H1 (cell line): ENCODE results near the gene IKZF3. TPM values are rescaled to one million over a fixed set of nuclear protein-coding genes. Genes with fewer than 3 reads are reported as not detected.

Experiments used
- CTCF ChIA-PET: fragments of 300-600 bp; sonication (Branson Sonifier 250); formaldehyde crosslinking; loops from one replicate; lab custom pipeline; 2021; ENCODE audit not compliant: partially characterized antibody; lab: Charles Lee
- POLR2A ChIA-PET: fragments of 300-600 bp; sonication (Branson Sonifier 250); formaldehyde crosslinking; loops from one replicate; lab custom pipeline; 2021; ENCODE audit warnings: inconsistent platforms; ENCODE audit not compliant: partially characterized antibody; lab: Charles Lee
- DNase-seq, 2 experiments: peaks; one replicate each; pipeline versions ENCODE4 v3.0.0 to v3.0.0-alpha.2; 2010 to 2022; ENCODE audit warnings: low spot score in 2 of 2, low read depth in 1 of 2, mixed read lengths in 1 of 2
- FAIRE-seq: peaks from 2 replicates; lab custom pipeline; 2011; peaks lifted over from hg19 to GRCh38; lab: Jason Lieb, UNC
- H2AFZ ChIP-seq: 2 replicates; pipeline ENCODE4 v1.8.1; 2012; ENCODE audit warnings: low read length, inconsistent platforms
- H2AK5ac ChIP-seq: 2 replicates; pipeline ENCODE4 v1.6.1; 2013; ENCODE audit warnings: low read depth, low read length
- H2BK120ac ChIP-seq: replicated peaks from 2 replicates; pipeline ENCODE3; 2013; ENCODE audit warnings: low read depth, low read length, inconsistent platforms
- H2BK12ac ChIP-seq: 2 replicates; pipeline ENCODE4 v1.6.1; 2013; ENCODE audit warnings: low read depth, low read length
- H2BK15ac ChIP-seq: 2 replicates; pipeline ENCODE4 v1.6.1; 2013; ENCODE audit warnings: low read length
- H2BK20ac ChIP-seq: 2 replicates; pipeline ENCODE4 v1.6.1; 2013; ENCODE audit warnings: low read length
- H2BK5ac ChIP-seq: 2 replicates; pipeline ENCODE4 v1.6.1; 2013; ENCODE audit warnings: low read depth, low read length
- H3K14ac ChIP-seq: 2 replicates; pipeline ENCODE4 v1.6.1; 2013; ENCODE audit warnings: inconsistent platforms; ENCODE audit not compliant: insufficient read length
- H3K18ac ChIP-seq: 2 replicates; pipeline ENCODE4 v1.6.1; 2013; ENCODE audit warnings: low read length; ENCODE audit errors: extremely low read depth
- H3K23ac ChIP-seq: 2 replicates; pipeline ENCODE4 v1.6.1; 2013; ENCODE audit warnings: inconsistent platforms; ENCODE audit not compliant: insufficient read length
- H3K23me2 ChIP-seq: 2 replicates; pipeline ENCODE4 v1.6.1; 2013; ENCODE audit warnings: low read depth, low read length
- H3K27ac ChIP-seq: 2 replicates; pipeline ENCODE4 v1.6.1; 2011; ENCODE audit warnings: low read depth, low read length, inconsistent platforms
- H3K27me3 ChIP-seq, 4 experiments: replicated peaks in 1 of 4; 1 replicate in 1 of 4; 2 replicates in 3 of 4; pipeline versions ENCODE4 v1.6.1 to v1.8.1; 2011 to 2013; ENCODE audit warnings: low read length in 3 of 4, mild to moderate bottlenecking in 3 of 4, inconsistent platforms in 2 of 4, mixed read lengths in 2 of 4, moderate library complexity in 1 of 4; ENCODE audit not compliant: control insufficient read depth in 3 of 4, insufficient read depth in 3 of 4; ENCODE audit errors: extremely low read depth in 1 of 4
- H3K36me3 ChIP-seq, 4 experiments: 2 replicates each; pipeline versions ENCODE4 v1.6.1 to v1.8.1; 2011 to 2013; ENCODE audit warnings: mild to moderate bottlenecking in 4 of 4, low read length in 3 of 4, moderate library complexity in 2 of 4, control low read depth in 1 of 4, inconsistent platforms in 1 of 4; ENCODE audit not compliant: insufficient read depth in 4 of 4, control insufficient read depth in 2 of 4
- H3K4ac ChIP-seq: replicated peaks from 2 replicates; pipeline ENCODE3; 2013; ENCODE audit warnings: low read length, low read depth, mixed read lengths, inconsistent platforms; ENCODE audit not compliant: insufficient read length
- H3K4me1 ChIP-seq, 4 experiments: replicated peaks in 1 of 4; 1 replicate in 1 of 4; 2 replicates in 3 of 4; pipeline versions ENCODE4 v1.6.1 to v1.8.1; 2011 to 2013; ENCODE audit warnings: low read length in 3 of 4, inconsistent platforms in 2 of 4, mixed read lengths in 1 of 4; ENCODE audit not compliant: insufficient read depth in 4 of 4, control insufficient read depth in 3 of 4
- H3K4me2 ChIP-seq, 2 experiments: 2 replicates each; pipeline versions ENCODE4 v1.6.1 to v1.8.1; 2011 to 2013; ENCODE audit warnings: low read depth in 2 of 2, low read length in 2 of 2, control low read depth in 1 of 2, inconsistent platforms in 1 of 2, mild to moderate bottlenecking in 1 of 2; ENCODE audit not compliant: insufficient read depth in 1 of 2
- H3K4me3 ChIP-seq, 4 experiments: fragments of 200-600, 300-600 bp in 1 of 4; sonication (generic), shearing (Covaris generic), sonication (Bioruptor Twin) in 1 of 4; 2 replicates each; pipeline versions ENCODE4 v1.5.1 to v1.8.1; 2011 to 2016; ENCODE audit warnings: low read length in 4 of 4, low read depth in 3 of 4, control low read depth in 2 of 4, inconsistent platforms in 2 of 4, mild to moderate bottlenecking in 2 of 4, mixed read lengths in 1 of 4, moderate library complexity in 1 of 4; ENCODE audit not compliant: insufficient read depth in 2 of 4; ENCODE audit errors: extremely low read depth in 1 of 4
- H3K56ac ChIP-seq: replicated peaks from 2 replicates; pipeline ENCODE3; 2013; ENCODE audit warnings: low read depth, mild to moderate bottlenecking, mixed read lengths, low read length, inconsistent platforms; ENCODE audit not compliant: insufficient read length
- H3K79me1 ChIP-seq: 2 replicates; pipeline ENCODE4 v1.6.1; 2013; ENCODE audit warnings: low read depth, low read length, control low read depth
- H3K79me2 ChIP-seq, 2 experiments: 2 replicates each; pipeline versions ENCODE4 v1.6.1 to v1.8.1; 2012 to 2013; ENCODE audit warnings: low read length in 2 of 2, mild to moderate bottlenecking in 2 of 2, inconsistent platforms in 1 of 2; ENCODE audit not compliant: insufficient read depth in 2 of 2, control insufficient read depth in 1 of 2
- H3K9ac ChIP-seq, 4 experiments: replicated peaks in 1 of 4; 1 replicate in 1 of 4; 2 replicates in 3 of 4; pipeline versions ENCODE4 v1.6.1 to v1.8.1; 2011 to 2013; ENCODE audit warnings: low read depth in 3 of 4, low read length in 3 of 4, control low read depth in 2 of 4, mild to moderate bottlenecking in 2 of 4, moderate library complexity in 2 of 4, inconsistent platforms in 1 of 4; ENCODE audit errors: extremely low read depth in 1 of 4
- H3K9me3 ChIP-seq, 2 experiments: 2 replicates each; pipeline versions ENCODE4 v1.6.1 to v1.8.1; 2012 to 2013; ENCODE audit warnings: mild to moderate bottlenecking in 2 of 2, moderate library complexity in 2 of 2, control low read depth in 1 of 2, inconsistent platforms in 1 of 2, low read depth in 1 of 2, low read length in 1 of 2, mixed read lengths in 1 of 2; ENCODE audit not compliant: insufficient read depth in 2 of 2
- H4K20me1 ChIP-seq, 2 experiments: replicated peaks in 1 of 2; 2 replicates each; pipeline versions ENCODE3 to v1.8.1; 2011 to 2013; ENCODE audit warnings: inconsistent platforms in 2 of 2, low read length in 2 of 2, mild to moderate bottlenecking in 1 of 2; ENCODE audit not compliant: insufficient read depth in 2 of 2, control insufficient read depth in 1 of 2
- H4K5ac ChIP-seq: 2 replicates; pipeline ENCODE4 v1.6.1; 2013; ENCODE audit warnings: low read length, low read depth, mixed read lengths, inconsistent platforms; ENCODE audit not compliant: insufficient read length
- H4K8ac ChIP-seq: 2 replicates; pipeline ENCODE4 v1.8.0; 2013; ENCODE audit warnings: mild to moderate bottlenecking, moderate library complexity, low read length, inconsistent platforms; ENCODE audit not compliant: insufficient read depth; ENCODE audit errors: extremely low read depth
- H4K91ac ChIP-seq: replicated peaks from 2 replicates; pipeline ENCODE3; 2013; ENCODE audit warnings: low read length, mixed read lengths, inconsistent platforms; ENCODE audit not compliant: insufficient read length
- ASH2L ChIP-seq: fragments of 200-600, 300-600 bp; sonication (generic); IDR thresholded peaks from one replicate; pipeline ENCODE4 v1.7.1; 2017; ENCODE audit warnings: low read length
- BRCA1 ChIP-seq: IDR thresholded peaks from 2 replicates; pipeline ENCODE4 v1.6.1; 2012; ENCODE audit warnings: low read depth, low read length, improper control_type of control experiment
- CEBPB ChIP-seq: IDR thresholded peaks from 2 replicates; pipeline ENCODE4 v1.6.1; 2012; ENCODE audit warnings: low read depth, low read length
- EZH2 ChIP-seq: fragments of 200-600 bp; sonication (generic); IDR thresholded peaks from 2 replicates; pipeline ENCODE4 v1.7.1; 2012; ENCODE audit warnings: low read depth, mild to moderate bottlenecking, moderate library complexity, low read length, inconsistent platforms; ENCODE audit not compliant: severe bottlenecking
- HDAC6 ChIP-seq: IDR thresholded peaks from one replicate; pipeline ENCODE4 v1.7.1; 2012; ENCODE audit warnings: low read depth, mild to moderate bottlenecking, inconsistent platforms, low read length, moderate library complexity
- JUN ChIP-seq: IDR thresholded peaks from 2 replicates; pipeline ENCODE4 v1.6.1; 2011; ENCODE audit warnings: low read depth, mild to moderate bottlenecking, improper control_type of control experiment, low read length
- JUND ChIP-seq: IDR thresholded peaks from 2 replicates; pipeline ENCODE4 v1.6.1; 2011; ENCODE audit warnings: mild to moderate bottlenecking, improper control_type of control experiment, low read length
- KDM1A ChIP-seq: fragments of 200-600, 300-600 bp; sonication (generic); IDR thresholded peaks from 2 replicates; pipeline ENCODE4 v1.7.1; 2016; ENCODE audit warnings: mild to moderate bottlenecking, low read length, borderline replicate concordance
- KDM5A ChIP-seq: fragments of 200-600 bp; IDR thresholded peaks from 2 replicates; pipeline ENCODE4 v1.7.1; 2012; ENCODE audit warnings: mild to moderate bottlenecking, low read length, inconsistent platforms, mixed read lengths
- NRF1 ChIP-seq: IDR thresholded peaks from 2 replicates; pipeline ENCODE4 v1.6.1; 2011; ENCODE audit warnings: mild to moderate bottlenecking, low read depth, low read length, improper control_type of control experiment
- RBBP5 ChIP-seq: IDR thresholded peaks from 2 replicates; pipeline ENCODE4 v1.7.1; 2012; ENCODE audit warnings: low read depth, mild to moderate bottlenecking, inconsistent platforms, low read length, moderate library complexity, borderline replicate concordance
- SAP30 ChIP-seq: fragments of 300-600 bp; sonication (generic); IDR thresholded peaks from 2 replicates; pipeline ENCODE4 v1.7.1; 2012; ENCODE audit warnings: low read length, moderate library complexity, mild to moderate bottlenecking, inconsistent platforms; ENCODE audit not compliant: insufficient read depth, insufficient replicate concordance
- SP1 ChIP-seq: IDR thresholded peaks from 2 replicates; pipeline ENCODE4 v1.6.1; 2011; ENCODE audit warnings: low read depth, low read length
- TCF12 ChIP-seq: IDR thresholded peaks from 2 replicates; pipeline ENCODE4 v1.6.1; 2011; ENCODE audit warnings: low read depth, mild to moderate bottlenecking, low read length
- WGBS, 2 experiments: shearing (Covaris generic) in 1 of 2; methylation state at CpG; one replicate each; pipeline versions ENCODE4 v1.1.6 to v1.1.7; 2013 to 2015; ENCODE audit warnings: low lambda C conversion rate in 2 of 2, mixed read lengths in 2 of 2, inconsistent platforms in 1 of 2, low coverage in 1 of 2, missing lambda C conversion rate in 1 of 2; ENCODE audit not compliant: insufficient replicate concordance in 2 of 2, insufficient coverage in 1 of 2, insufficient read length in 1 of 2; ENCODE audit errors: extremely low coverage in 1 of 2, missing lambda C conversion rate in 1 of 2; 5-methylcytosine and 5-hydroxymethylcytosine counted together
- polyA plus RNA-seq, 7 experiments: library from polyadenylated mRNA; depleted of rRNA in 3 of 7; stranded (reverse) in 5 of 7; unstranded in 2 of 7; fragments of >200 nt in 5 of 7; fragments of 200-250 nt in 2 of 7; gene quantifications; 1 replicate in 5 of 7; 2 replicates in 1 of 7; 4 replicates in 1 of 7; pipeline versions ENCODE4 v1.2.1 to v1.2.3, GENCODE V29; 2011 to 2013; ENCODE audit warnings: missing spikeins in 2 of 7, mixed read lengths in 2 of 7
- total RNA-seq: library from RNA; stranded (reverse); fragmentation: NEBNext Ultra II Directional; extraction: Animal tissue kit (Norgen Biotek cat#: 25700); gene quantifications from 2 replicates; pipeline ENCODE4 v1.2.1, GENCODE V29; 2021
- TF ChIP-seq, protein P1 (sequence below): IDR thresholded peaks from 2 replicates; pipeline ENCODE4 v1.6.1; 2011; ENCODE audit warnings: low read depth, mild to moderate bottlenecking, low read length; ENCODE audit not compliant: insufficient read depth

Gene IKZF3
- total and polyA plus RNA-seq, 2 of the 8 experiments (the other 6 are each of a cell fraction or from before 2014, with no cell fraction given): 0.23 to 0.56 TPM

DNA sequence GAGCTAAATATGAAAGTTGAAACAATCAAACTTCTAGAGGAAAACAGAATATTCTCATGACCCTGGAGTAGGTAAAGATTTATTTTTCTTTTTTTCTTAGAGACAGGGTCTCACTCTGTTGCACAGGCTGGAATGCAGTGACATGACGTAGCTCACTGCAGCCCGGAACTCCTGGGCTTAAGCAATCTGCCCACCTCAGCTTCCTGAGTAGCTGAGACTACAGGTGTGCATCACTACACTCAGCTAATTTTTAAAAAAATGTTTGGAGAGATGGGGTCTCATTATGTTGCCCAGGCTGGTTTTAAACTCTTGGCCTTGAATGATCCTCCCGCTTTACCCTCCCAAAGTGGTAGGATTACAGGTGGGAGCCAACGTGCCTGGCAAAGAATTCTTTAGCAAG is 15.5 kb downstream of the IKZF3 start:
- CTCF ChIA-PET: interaction anchor here (0.9 to 1.4 kb wide), 2 partner anchors 13 to 25 kb away, joined by 3 to 5 read pairs; no protein-coding TSS in a partner anchor
- no peak overlapping the region for H3K14ac ChIP-seq
- H3K18ac ChIP-seq: no peak overlapping the region
- no peak overlapping the region for H3K4me3 ChIP-seq
- H3K4me2 ChIP-seq: no peak overlapping the region
- H3K27me3 ChIP-seq: no peaks in the 10 kb centered on the region
- H4K91ac ChIP-seq: no peak overlapping the region
- no peak overlapping the region for H3K27ac ChIP-seq
- no peak overlapping the region for H2BK15ac ChIP-seq
- no peak for FAIRE-seq
- no peaks in the 10 kb centered on the region for H3K79me2 ChIP-seq
- H3K4ac ChIP-seq: no peak overlapping the region
- H3K9me3 ChIP-seq: no peaks in the 10 kb centered on the region
- no peaks in the 10 kb centered on the region for H3K4me1 ChIP-seq
- no peak overlapping the region for H3K23ac ChIP-seq
- POLR2A ChIA-PET: interaction anchor here (0.8 kb wide), 1 partner anchor 11 kb away, joined by 3 read pairs; no protein-coding TSS in a partner anchor
- no peaks in the 10 kb centered on the region for H3K36me3 ChIP-seq
- no peak overlapping the region for H2BK12ac ChIP-seq
- no peak overlapping the region for H3K9ac ChIP-seq
- no peak overlapping the region for H2BK5ac ChIP-seq
- 94% methylated on average over 4 of the region's 4 CpGs; no CpG with 5 or more reads in 1 of the 2 experiments for whole genome bisulfite sequencing, 2 experiments
- H2AK5ac ChIP-seq: no peak overlapping the region
- DNase-seq: no peak
- no peaks in the 10 kb centered on the region for H3K23me2 ChIP-seq
- H4K5ac ChIP-seq: no peak overlapping the region
- H2BK120ac ChIP-seq: no peak overlapping the region
- H4K8ac ChIP-seq: no peak overlapping the region
- no peaks in the 10 kb centered on the region for H4K20me1 ChIP-seq
- H2AFZ ChIP-seq: no peak overlapping the region
- H3K56ac ChIP-seq: no peak overlapping the region
- H2BK20ac ChIP-seq: no peak overlapping the region
- H3K79me1 ChIP-seq: no peaks in the 10 kb centered on the region
- TF ChIP-seq KDM1A (no peak), TCF12 (no peak), RBBP5 (no peak), JUN (no peak), CEBPB (no peak), JUND (no peak), BRCA1 (no peak), NRF1 (no peak), EZH2 (no peak), SP1 (no peak), KDM5A (no peak), SAP30 (no peak), ASH2L (no peak), HDAC6 (no peak)
- TF ChIP-seq, protein P1, sequence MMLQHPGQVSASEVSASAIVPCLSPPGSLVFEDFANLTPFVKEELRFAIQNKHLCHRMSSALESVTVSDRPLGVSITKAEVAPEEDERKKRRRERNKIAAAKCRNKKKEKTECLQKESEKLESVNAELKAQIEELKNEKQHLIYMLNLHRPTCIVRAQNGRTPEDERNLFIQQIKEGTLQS: no peak
